Measurements from ENCODE around the gene NHERF1.

GRCh38 chr17:74703311-74703710, 45.1 kb upstream of the NHERF1 start:
- TF ChIP-seq MAX (IDR thresholded peaks at IDR 0.05) (no peak), USF1 (IDR thresholded peaks at IDR 0.05) (no peak), TCF12 (IDR thresholded peaks at IDR 0.05; ENCODE audit: low read depth) (no peak), RAD21 (IDR thresholded peaks at IDR 0.05; ENCODE audit: low read depth) (no peak), CREB1 (IDR thresholded peaks at IDR 0.05; ENCODE audit: low read depth) (no peak), FOXM1 (IDR thresholded peaks at IDR 0.05; ENCODE audit: borderline replicate concordance, low read depth) (no peak), EGR1 (IDR thresholded peaks at IDR 0.05) (no peak), YY1 (IDR thresholded peaks at IDR 0.05; ENCODE audit: low read depth) (no peak), REST (IDR thresholded peaks at IDR 0.05; ENCODE audit: low read depth) (no peak), EP300 (IDR thresholded peaks at IDR 0.05; ENCODE audit: borderline replicate concordance) (no peak), CEBPB (IDR thresholded peaks at IDR 0.05) (no peak), TEAD4 (IDR thresholded peaks at IDR 0.05) (no peak), ZBTB7A (IDR thresholded peaks at IDR 0.05; ENCODE audit: low read depth) (no peak), TAF1 (IDR thresholded peaks at IDR 0.05; ENCODE audit: low read depth) (no peak)
